GM06990 (cell line): ENCODE data around the gene PRRX2.

Experiments used
- DNase-seq: peaks from one replicate; pipeline ENCODE4 v3.0.0-alpha.2; 2011; ENCODE audit not compliant: insufficient read length; ENCODE audit errors: extremely low read depth
- H3K27me3 ChIP-seq: replicated peaks from 2 replicates; pipeline ENCODE4 v1.6.0; 2011; ENCODE audit warnings: low read length; ENCODE audit not compliant: control insufficient read depth, insufficient read depth
- H3K36me3 ChIP-seq: 2 replicates; pipeline ENCODE4 v1.5.1; 2011; ENCODE audit warnings: low read length; ENCODE audit not compliant: control insufficient read depth, insufficient read depth
- H3K4me3 ChIP-seq: replicated peaks from 2 replicates; pipeline ENCODE4 v1.5.1; 2011; ENCODE audit warnings: low read depth, mild to moderate bottlenecking, control low read depth, low read length
- CTCF ChIP-seq: IDR thresholded peaks from 2 replicates; pipeline ENCODE4 v1.5.1; 2011; ENCODE audit warnings: low read length, control low read depth, mild to moderate bottlenecking, inconsistent platforms; ENCODE audit not compliant: insufficient read depth, poor library complexity, severe bottlenecking

Gene PRRX2

GRCh38 chr9:129735546-129735945 is 70.1 kb downstream of the PRRX2 start:
- H3K4me3 ChIP-seq = no peak overlapping the region
- H3K36me3 ChIP-seq = no peaks in the 10 kb centered on the region
- H3K27me3 ChIP-seq = no peaks in the 10 kb centered on the region
- no peak for DNase-seq
- no peak for TF ChIP-seq CTCF

GRCh38 chr9:129736334-129736733 is 70.9 kb downstream of the PRRX2 start:
- no peak for TF ChIP-seq CTCF
- H3K27me3 ChIP-seq = no peaks in the 10 kb centered on the region
- DNase-seq = no peak
- no peaks in the 10 kb centered on the region for H3K36me3 ChIP-seq
- no peak overlapping the region for H3K4me3 ChIP-seq

- peak; percentile 80 for DNase-seq
- no peaks in the 10 kb centered on the region for H3K27me3 ChIP-seq
- no peaks in the 10 kb centered on the region for H3K36me3 ChIP-seq
- TF ChIP-seq CTCF = peak; percentile 94
- H3K4me3 ChIP-seq = peak overlapping the region; percentile 59
Observed at GRCh38 chr9:129737479-129738274, 72.2 kb downstream of the PRRX2 start.

- Histone ChIP-seq H3K4me3 (no peak overlapping the region), H3K27me3 (no peaks in the 10 kb centered on the region), H3K36me3 (no peaks in the 10 kb centered on the region)
- TF ChIP-seq CTCF = no peak
- DNase-seq = no peak
Observed at GRCh38 chr9:129739432-129739831, 74.0 kb downstream of the PRRX2 start.

- TF ChIP-seq CTCF = no peak
- no peak for DNase-seq
- Histone ChIP-seq H3K27me3 (no peaks in the 10 kb centered on the region), H3K4me3 (no peak overlapping the region), H3K36me3 (no peaks in the 10 kb centered on the region)
Observed at GRCh38 chr9:129740174-129740573, 74.7 kb downstream of the PRRX2 start.
